Neural cell (in vitro differentiated cells): Measurements from ENCODE around the gene EXOC3L2. TPM values are rescaled to one million over a fixed set of nuclear protein-coding genes. Genes with fewer than 3 reads are reported as not detected.

Source experiments
- H2AFZ ChIP-seq: fragments of 200-600, 300-800 bp; sonication (generic), shearing (Covaris generic); 2 replicates; pipeline ENCODE4 v1.6.0; 2014; ENCODE audit warnings: low read depth, mild to moderate bottlenecking, antibody characterized with exemption, low read length, moderate library complexity
- H3F3A ChIP-seq: fragments of 200-600 bp; shearing (Covaris generic); 2 replicates; pipeline ENCODE4 v1.6.1; 2016; ENCODE audit warnings: mild to moderate bottlenecking, moderate library complexity, mixed read lengths, antibody characterized with exemption, low read length; ENCODE audit not compliant: insufficient read depth, poor library complexity, severe bottlenecking
- H3K27ac ChIP-seq: fragments of 200-600, 300-800 bp; sonication (generic), shearing (Covaris generic); 2 replicates; pipeline ENCODE4 v1.5.1; 2014; ENCODE audit warnings: mild to moderate bottlenecking, low read length, moderate library complexity
- H3K27me3 ChIP-seq: fragments of 300-800, 200-600 bp; sonication (generic), shearing (Covaris generic); 2 replicates; pipeline ENCODE4 v1.6.0; 2014; ENCODE audit warnings: mild to moderate bottlenecking, low read depth, low read length, moderate library complexity; ENCODE audit not compliant: insufficient read depth
- H3K36me3 ChIP-seq: fragments of 300-800, 200-600 bp; sonication (generic), shearing (Covaris generic); 2 replicates; pipeline ENCODE4 v1.5.1; 2014; ENCODE audit warnings: mild to moderate bottlenecking, antibody characterized with exemption, low read length, moderate library complexity; ENCODE audit not compliant: insufficient read depth
- H3K4me2 ChIP-seq: fragments of 300-800, 200-600 bp; sonication (generic), shearing (Covaris generic); 2 replicates; pipeline ENCODE4 v1.6.0; 2014; ENCODE audit warnings: mild to moderate bottlenecking, low read length
- H3K4me3 ChIP-seq: fragments of 300-800, 200-600 bp; sonication (generic), shearing (Covaris generic); 2 replicates; pipeline ENCODE4 v1.5.1; 2014; ENCODE audit warnings: mild to moderate bottlenecking, low read length, moderate library complexity
- H3K79me2 ChIP-seq: fragments of 200-600 bp; shearing (Covaris generic); replicated peaks from 2 replicates; pipeline ENCODE4 v1.6.0; 2014; ENCODE audit warnings: mild to moderate bottlenecking, low read length, moderate library complexity; ENCODE audit not compliant: insufficient read depth
- H3K9ac ChIP-seq: fragments of 300-800, 200-600 bp; sonication (generic), shearing (Covaris generic); 2 replicates; pipeline ENCODE4 v1.6.1; 2016; ENCODE audit warnings: mild to moderate bottlenecking, low read length, mixed read lengths
- H3K9me2 ChIP-seq: fragments of 200-600 bp; shearing (Covaris generic); 2 replicates; pipeline ENCODE4 v1.6.1; 2016; ENCODE audit warnings: mild to moderate bottlenecking, low read length, mixed read lengths; ENCODE audit not compliant: insufficient read depth
- H3K9me3 ChIP-seq: fragments of 200-600, 300-800 bp; sonication (generic), shearing (Covaris generic); 2 replicates; pipeline ENCODE4 v1.6.1; 2016; ENCODE audit warnings: mild to moderate bottlenecking, mixed run types, low read length, moderate library complexity, mixed read lengths
- H4K20me1 ChIP-seq: fragments of 200-600 bp; shearing (Covaris generic); 2 replicates; pipeline ENCODE4 v1.6.1; 2016; ENCODE audit warnings: mild to moderate bottlenecking, mixed run types; ENCODE audit not compliant: insufficient read depth
- EP300 ChIP-seq: fragments of 450-650 bp; conservative IDR thresholded peaks from 2 replicates; pipeline ENCODE4 v1.6.1; 2014; ENCODE audit warnings: antibody characterized with exemption, mild to moderate bottlenecking, moderate library complexity; ENCODE audit not compliant: poor library complexity, severe bottlenecking
- EZH2 ChIP-seq: fragments of 200-600, 300-800 bp; shearing (Covaris generic), sonication (generic); IDR thresholded peaks from 2 replicates; pipeline ENCODE4 v1.6.1; 2014; ENCODE audit warnings: antibody characterized with exemption, low read length, borderline replicate concordance, mild to moderate bottlenecking; ENCODE audit not compliant: insufficient read depth, poor library complexity, severe bottlenecking
- MXI1 ChIP-seq: fragments of 450-650 bp; conservative IDR thresholded peaks from 2 replicates; pipeline ENCODE4 v1.6.1; 2014; ENCODE audit warnings: antibody characterized with exemption, mild to moderate bottlenecking; ENCODE audit not compliant: poor library complexity, severe bottlenecking
- POLR2AphosphoS5 ChIP-seq: IDR thresholded peaks from 2 replicates; pipeline ENCODE4 v1.6.1; 2012
- RAD21 ChIP-seq: fragments of 450-650 bp; conservative IDR thresholded peaks from 2 replicates; pipeline ENCODE4 v1.6.1; 2014; ENCODE audit warnings: antibody characterized with exemption, mild to moderate bottlenecking, moderate library complexity
- SMC3 ChIP-seq: fragments of 450-650 bp; conservative IDR thresholded peaks from 2 replicates; pipeline ENCODE4 v1.6.1; 2014; ENCODE audit warnings: antibody characterized with exemption, mild to moderate bottlenecking, moderate library complexity; ENCODE audit not compliant: poor library complexity
- TAF1 ChIP-seq: IDR thresholded peaks from 2 replicates; pipeline ENCODE4 v1.6.1; 2012; ENCODE audit warnings: low read depth
- polyA plus RNA-seq: library from polyadenylated mRNA; depleted of rRNA; stranded (reverse); fragments of >200 nt; gene quantifications from 2 replicates; pipeline ENCODE4 v1.2.3, GENCODE V29; 2014
- TF ChIP-seq, protein P1 (sequence below): fragments of 450-650 bp; IDR thresholded peaks from 2 replicates; pipeline ENCODE4 v1.5.1; 2014; ENCODE audit warnings: antibody characterized with exemption, mild to moderate bottlenecking, moderate library complexity; ENCODE audit not compliant: poor library complexity, severe bottlenecking
- TF ChIP-seq, protein P2 (sequence below): IDR thresholded peaks from 2 replicates; pipeline ENCODE4 v1.6.1; 2012; ENCODE audit warnings: borderline replicate concordance

The EXOC3L2 gene
- polyA plus RNA-seq, 1 donor from 2014 or later, result not detected

DNA sequence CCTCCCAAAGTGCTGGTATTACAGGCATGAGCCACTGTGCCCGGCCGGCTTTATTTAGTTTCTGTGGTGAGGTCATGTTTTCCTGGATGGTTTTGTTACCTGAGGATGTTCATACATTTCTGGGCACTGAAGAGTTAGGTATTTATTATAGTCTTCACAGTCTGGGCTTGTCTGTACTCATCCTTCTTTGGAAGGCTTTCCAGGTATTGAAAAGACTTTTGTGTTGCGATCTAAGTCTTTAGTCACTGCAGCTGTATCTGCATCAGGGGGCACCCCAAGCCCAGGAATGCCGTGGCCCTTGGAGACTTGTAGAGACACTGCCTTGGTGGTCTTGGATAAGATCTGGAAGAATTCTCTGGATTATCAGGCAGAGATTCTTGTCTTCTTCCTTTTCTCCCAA is 53.8 kb downstream of the EXOC3L2 start:
- no peaks in the 10 kb centered on the region for H3F3A ChIP-seq
- no peaks in the 10 kb centered on the region for H3K9me3 ChIP-seq
- H3K9me2 ChIP-seq, result no peaks in the 10 kb centered on the region
- no peak overlapping the region for H3K9ac ChIP-seq
- no peak overlapping the region for H3K27ac ChIP-seq
- H2AFZ ChIP-seq, result no peak overlapping the region
- no peaks in the 10 kb centered on the region for H4K20me1 ChIP-seq
- H3K4me2 ChIP-seq, result no peak overlapping the region
- no peak overlapping the region for H3K4me3 ChIP-seq
- H3K79me2 ChIP-seq, result no peaks in the 10 kb centered on the region
- TF ChIP-seq EP300 (no peak), POLR2AphosphoS5 (no peak), TAF1 (no peak), EZH2 (no peak), RAD21 (no peak), MXI1 (no peak), SMC3 (no peak)
- TF ChIP-seq, protein P1, sequence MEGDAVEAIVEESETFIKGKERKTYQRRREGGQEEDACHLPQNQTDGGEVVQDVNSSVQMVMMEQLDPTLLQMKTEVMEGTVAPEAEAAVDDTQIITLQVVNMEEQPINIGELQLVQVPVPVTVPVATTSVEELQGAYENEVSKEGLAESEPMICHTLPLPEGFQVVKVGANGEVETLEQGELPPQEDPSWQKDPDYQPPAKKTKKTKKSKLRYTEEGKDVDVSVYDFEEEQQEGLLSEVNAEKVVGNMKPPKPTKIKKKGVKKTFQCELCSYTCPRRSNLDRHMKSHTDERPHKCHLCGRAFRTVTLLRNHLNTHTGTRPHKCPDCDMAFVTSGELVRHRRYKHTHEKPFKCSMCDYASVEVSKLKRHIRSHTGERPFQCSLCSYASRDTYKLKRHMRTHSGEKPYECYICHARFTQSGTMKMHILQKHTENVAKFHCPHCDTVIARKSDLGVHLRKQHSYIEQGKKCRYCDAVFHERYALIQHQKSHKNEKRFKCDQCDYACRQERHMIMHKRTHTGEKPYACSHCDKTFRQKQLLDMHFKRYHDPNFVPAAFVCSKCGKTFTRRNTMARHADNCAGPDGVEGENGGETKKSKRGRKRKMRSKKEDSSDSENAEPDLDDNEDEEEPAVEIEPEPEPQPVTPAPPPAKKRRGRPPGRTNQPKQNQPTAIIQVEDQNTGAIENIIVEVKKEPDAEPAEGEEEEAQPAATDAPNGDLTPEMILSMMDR, result no peak
- TF ChIP-seq, protein P2, sequence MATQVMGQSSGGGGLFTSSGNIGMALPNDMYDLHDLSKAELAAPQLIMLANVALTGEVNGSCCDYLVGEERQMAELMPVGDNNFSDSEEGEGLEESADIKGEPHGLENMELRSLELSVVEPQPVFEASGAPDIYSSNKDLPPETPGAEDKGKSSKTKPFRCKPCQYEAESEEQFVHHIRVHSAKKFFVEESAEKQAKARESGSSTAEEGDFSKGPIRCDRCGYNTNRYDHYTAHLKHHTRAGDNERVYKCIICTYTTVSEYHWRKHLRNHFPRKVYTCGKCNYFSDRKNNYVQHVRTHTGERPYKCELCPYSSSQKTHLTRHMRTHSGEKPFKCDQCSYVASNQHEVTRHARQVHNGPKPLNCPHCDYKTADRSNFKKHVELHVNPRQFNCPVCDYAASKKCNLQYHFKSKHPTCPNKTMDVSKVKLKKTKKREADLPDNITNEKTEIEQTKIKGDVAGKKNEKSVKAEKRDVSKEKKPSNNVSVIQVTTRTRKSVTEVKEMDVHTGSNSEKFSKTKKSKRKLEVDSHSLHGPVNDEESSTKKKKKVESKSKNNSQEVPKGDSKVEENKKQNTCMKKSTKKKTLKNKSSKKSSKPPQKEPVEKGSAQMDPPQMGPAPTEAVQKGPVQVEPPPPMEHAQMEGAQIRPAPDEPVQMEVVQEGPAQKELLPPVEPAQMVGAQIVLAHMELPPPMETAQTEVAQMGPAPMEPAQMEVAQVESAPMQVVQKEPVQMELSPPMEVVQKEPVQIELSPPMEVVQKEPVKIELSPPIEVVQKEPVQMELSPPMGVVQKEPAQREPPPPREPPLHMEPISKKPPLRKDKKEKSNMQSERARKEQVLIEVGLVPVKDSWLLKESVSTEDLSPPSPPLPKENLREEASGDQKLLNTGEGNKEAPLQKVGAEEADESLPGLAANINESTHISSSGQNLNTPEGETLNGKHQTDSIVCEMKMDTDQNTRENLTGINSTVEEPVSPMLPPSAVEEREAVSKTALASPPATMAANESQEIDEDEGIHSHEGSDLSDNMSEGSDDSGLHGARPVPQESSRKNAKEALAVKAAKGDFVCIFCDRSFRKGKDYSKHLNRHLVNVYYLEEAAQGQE, result no peak
- H3K27me3 ChIP-seq, result no peaks in the 10 kb centered on the region
- H3K36me3 ChIP-seq, result no peaks in the 10 kb centered on the region

DNA sequence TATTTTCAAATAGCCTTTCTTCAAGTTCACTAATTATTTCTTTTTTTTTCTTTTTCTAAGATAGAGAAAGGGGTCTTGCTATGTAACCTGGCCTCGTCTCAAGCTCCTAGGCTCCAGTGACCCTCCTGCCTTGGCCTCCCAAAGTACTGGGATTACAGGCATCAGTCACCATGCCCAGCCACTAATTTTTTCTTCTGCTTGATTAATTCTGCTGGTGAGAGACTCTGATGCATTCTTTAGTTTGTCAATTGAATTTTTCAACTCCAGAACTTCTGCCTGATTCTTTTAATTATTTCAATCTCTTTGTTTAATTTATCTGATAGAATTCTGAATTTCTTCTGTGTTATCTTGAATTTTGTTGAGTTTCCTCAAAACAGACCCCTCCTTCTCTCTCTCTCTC is 55.2 kb downstream of the EXOC3L2 start:
- H3K9ac ChIP-seq, result no peak overlapping the region

More for the DNA sequence above, 55.2 kb downstream of the EXOC3L2 start:
- Histone ChIP-seq H3K36me3 (no peaks in the 10 kb centered on the region), H3F3A (no peaks in the 10 kb centered on the region), H4K20me1 (no peaks in the 10 kb centered on the region), H2AFZ (no peak overlapping the region), H3K4me3 (no peak overlapping the region), H3K27ac (no peak overlapping the region), H3K27me3 (no peaks in the 10 kb centered on the region), H3K9me3 (no peaks in the 10 kb centered on the region), H3K79me2 (no peaks in the 10 kb centered on the region), H3K4me2 (no peak overlapping the region), H3K9me2 (no peaks in the 10 kb centered on the region)
- TF ChIP-seq EP300 (no peak), TAF1 (no peak), POLR2AphosphoS5 (no peak), SMC3 (no peak)
- TF ChIP-seq, protein P2, result no peak
